ENCODE data around the gene IL9R.

Gene IL9R

GRCh38 chrX:155957843-155958242 lies 39.7 kb upstream of the IL9R start:
- no peaks in the 10 kb centered on the region for H3K36me3 ChIP-seq (ENCODE audit: control insufficient read depth in 2 of 2, insufficient read depth in 1 of 2, low read length in 2 of 2)
- H3K4me3 ChIP-seq (ENCODE audit: low read depth, low read length): no peak overlapping the region
- no peaks in the 10 kb centered on the region for H3K9me3 ChIP-seq (ENCODE audit: control insufficient read depth, insufficient read depth, low read depth, low read length)
- H3K4me1 ChIP-seq (ENCODE audit: control insufficient read depth, insufficient read depth, low read length): no peaks in the 10 kb centered on the region
- ChIA-PET POLR2A (no interaction called here), CTCF (no interaction called here)
- 0 out of 2 replicates have a peak, but pooled peaks have one; percentile 62 for TF ChIP-seq ZNF133 (tag by site-specific recombination; IDR thresholded peaks at IDR 0.05)
- no peak for TF ChIP-seq ZNF433 (tag by site-specific recombination; IDR thresholded peaks at IDR 0.05; ENCODE audit: low read depth)
- no peak overlapping the region for H3K27ac ChIP-seq (ENCODE audit: extremely low read depth, low read depth, low read length)

DNA sequence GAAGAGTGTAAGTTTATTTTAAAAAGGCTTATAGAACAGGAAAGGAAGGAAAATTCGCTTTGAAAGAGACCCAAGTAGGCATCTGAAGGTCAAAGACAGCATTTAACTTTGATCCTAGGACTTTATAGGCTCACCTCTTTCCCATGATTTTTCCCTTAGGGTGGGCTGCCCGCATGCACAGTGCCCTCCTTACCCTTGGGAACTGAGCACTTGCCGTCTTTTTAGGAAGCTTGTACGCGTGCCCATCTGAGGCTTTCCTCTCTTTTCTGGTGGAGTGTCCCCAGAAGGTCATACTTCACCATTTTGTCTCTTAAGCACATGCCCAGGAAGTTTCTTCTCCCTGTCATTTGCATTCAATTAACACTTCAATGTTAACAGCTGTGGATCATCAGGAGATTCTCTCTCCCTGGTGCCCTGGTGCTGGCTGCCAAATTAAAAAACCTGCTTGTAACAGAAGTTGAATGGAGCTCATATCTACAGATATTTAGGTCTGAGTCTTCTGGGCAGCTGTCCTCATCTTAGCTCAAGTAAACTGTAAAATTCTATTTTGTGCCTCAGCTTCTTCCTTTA lies 38.4 kb upstream of the IL9R start:
- CTCF ChIA-PET: no interaction called here
- POLR2A ChIA-PET: no interaction called here
- Histone ChIP-seq H3K36me3 (ENCODE audit: control insufficient read depth in 2 of 2, insufficient read depth in 1 of 2, low read length in 2 of 2) (no peaks in the 10 kb centered on the region), H3K27ac (ENCODE audit: extremely low read depth, low read depth, low read length) (no peak overlapping the region), H3K9me3 (ENCODE audit: control insufficient read depth, insufficient read depth, low read depth, low read length) (no peaks in the 10 kb centered on the region), H3K4me1 (ENCODE audit: control insufficient read depth, insufficient read depth, low read length) (no peaks in the 10 kb centered on the region), H3K4me3 (ENCODE audit: low read depth, low read length) (no peak overlapping the region)
- TF ChIP-seq, protein P1, sequence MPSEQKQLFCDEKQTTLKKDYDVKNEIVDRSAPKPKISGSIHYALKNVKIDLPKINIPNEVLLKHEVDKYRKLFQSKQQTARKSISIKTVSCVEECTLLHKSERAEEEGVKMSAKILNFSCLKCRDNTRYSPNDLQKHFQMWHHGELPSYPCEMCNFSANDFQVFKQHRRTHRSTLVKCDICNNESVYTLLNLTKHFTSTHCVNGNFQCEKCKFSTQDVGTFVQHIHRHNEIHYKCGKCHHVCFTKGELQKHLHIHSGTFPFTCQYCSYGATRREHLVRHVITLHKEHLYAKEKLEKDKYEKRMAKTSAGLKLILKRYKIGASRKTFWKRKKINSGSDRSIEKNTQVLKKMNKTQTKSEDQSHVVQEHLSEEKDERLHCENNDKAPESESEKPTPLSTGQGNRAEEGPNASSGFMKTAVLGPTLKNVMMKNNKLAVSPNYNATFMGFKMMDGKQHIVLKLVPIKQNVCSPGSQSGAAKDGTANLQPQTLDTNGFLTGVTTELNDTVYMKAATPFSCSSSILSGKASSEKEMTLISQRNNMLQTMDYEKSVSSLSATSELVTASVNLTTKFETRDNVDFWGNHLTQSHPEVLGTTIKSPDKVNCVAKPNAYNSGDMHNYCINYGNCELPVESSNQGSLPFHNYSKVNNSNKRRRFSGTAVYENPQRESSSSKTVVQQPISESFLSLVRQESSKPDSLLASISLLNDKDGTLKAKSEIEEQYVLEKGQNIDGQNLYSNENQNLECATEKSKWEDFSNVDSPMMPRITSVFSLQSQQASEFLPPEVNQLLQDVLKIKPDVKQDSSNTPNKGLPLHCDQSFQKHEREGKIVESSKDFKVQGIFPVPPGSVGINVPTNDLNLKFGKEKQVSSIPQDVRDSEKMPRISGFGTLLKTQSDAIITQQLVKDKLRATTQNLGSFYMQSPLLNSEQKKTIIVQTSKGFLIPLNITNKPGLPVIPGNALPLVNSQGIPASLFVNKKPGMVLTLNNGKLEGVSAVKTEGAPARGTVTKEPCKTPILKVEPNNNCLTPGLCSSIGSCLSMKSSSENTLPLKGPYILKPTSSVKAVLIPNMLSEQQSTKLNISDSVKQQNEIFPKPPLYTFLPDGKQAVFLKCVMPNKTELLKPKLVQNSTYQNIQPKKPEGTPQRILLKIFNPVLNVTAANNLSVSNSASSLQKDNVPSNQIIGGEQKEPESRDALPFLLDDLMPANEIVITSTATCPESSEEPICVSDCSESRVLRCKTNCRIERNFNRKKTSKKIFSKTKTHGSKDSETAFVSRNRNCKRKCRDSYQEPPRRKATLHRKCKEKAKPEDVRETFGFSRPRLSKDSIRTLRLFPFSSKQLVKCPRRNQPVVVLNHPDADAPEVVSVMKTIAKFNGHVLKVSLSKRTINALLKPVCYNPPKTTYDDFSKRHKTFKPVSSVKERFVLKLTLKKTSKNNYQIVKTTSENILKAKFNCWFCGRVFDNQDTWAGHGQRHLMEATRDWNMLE (tag by site-specific recombination; conservative IDR thresholded peaks at IDR 0.05; ENCODE audit: low read depth): no peak
- TF ChIP-seq MZF1 (tag by site-specific recombination; IDR thresholded peaks at IDR 0.05; ENCODE audit: borderline replicate concordance) (no peak), GLIS2 (tag by site-specific recombination; IDR thresholded peaks at IDR 0.05) (no peak), ZNF704 (tag by site-specific recombination; IDR thresholded peaks at IDR 0.05) (no peak), SCRT2 (tag by site-specific recombination; IDR thresholded peaks at IDR 0.05) (no peak), ZNF707 (tag by site-specific recombination; IDR thresholded peaks at IDR 0.05) (no peak), SALL2 (tag by site-specific recombination; IDR thresholded peaks at IDR 0.05; ENCODE audit: borderline replicate concordance) (no peak), ZNF843 (tag by site-specific recombination; IDR thresholded peaks at IDR 0.05) (no peak), ZNF155 (tag by site-specific recombination; IDR thresholded peaks at IDR 0.05) (no peak), HOXA7 (CRISPR knock-in tag; IDR thresholded peaks at IDR 0.05; ENCODE audit: borderline replicate concordance) (no peak), ZNF184 (tag by site-specific recombination; IDR thresholded peaks at IDR 0.05) (no peak), ZNF324 (tag by site-specific recombination; IDR thresholded peaks at IDR 0.05) (no peak), ZNF214 (tag by site-specific recombination; IDR thresholded peaks at IDR 0.05; ENCODE audit: borderline replicate concordance) (no peak)
- TF ChIP-seq, protein P2, sequence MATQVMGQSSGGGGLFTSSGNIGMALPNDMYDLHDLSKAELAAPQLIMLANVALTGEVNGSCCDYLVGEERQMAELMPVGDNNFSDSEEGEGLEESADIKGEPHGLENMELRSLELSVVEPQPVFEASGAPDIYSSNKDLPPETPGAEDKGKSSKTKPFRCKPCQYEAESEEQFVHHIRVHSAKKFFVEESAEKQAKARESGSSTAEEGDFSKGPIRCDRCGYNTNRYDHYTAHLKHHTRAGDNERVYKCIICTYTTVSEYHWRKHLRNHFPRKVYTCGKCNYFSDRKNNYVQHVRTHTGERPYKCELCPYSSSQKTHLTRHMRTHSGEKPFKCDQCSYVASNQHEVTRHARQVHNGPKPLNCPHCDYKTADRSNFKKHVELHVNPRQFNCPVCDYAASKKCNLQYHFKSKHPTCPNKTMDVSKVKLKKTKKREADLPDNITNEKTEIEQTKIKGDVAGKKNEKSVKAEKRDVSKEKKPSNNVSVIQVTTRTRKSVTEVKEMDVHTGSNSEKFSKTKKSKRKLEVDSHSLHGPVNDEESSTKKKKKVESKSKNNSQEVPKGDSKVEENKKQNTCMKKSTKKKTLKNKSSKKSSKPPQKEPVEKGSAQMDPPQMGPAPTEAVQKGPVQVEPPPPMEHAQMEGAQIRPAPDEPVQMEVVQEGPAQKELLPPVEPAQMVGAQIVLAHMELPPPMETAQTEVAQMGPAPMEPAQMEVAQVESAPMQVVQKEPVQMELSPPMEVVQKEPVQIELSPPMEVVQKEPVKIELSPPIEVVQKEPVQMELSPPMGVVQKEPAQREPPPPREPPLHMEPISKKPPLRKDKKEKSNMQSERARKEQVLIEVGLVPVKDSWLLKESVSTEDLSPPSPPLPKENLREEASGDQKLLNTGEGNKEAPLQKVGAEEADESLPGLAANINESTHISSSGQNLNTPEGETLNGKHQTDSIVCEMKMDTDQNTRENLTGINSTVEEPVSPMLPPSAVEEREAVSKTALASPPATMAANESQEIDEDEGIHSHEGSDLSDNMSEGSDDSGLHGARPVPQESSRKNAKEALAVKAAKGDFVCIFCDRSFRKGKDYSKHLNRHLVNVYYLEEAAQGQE (tag by site-specific recombination; IDR thresholded peaks at IDR 0.05): no peak
- TF ChIP-seq, protein P3, sequence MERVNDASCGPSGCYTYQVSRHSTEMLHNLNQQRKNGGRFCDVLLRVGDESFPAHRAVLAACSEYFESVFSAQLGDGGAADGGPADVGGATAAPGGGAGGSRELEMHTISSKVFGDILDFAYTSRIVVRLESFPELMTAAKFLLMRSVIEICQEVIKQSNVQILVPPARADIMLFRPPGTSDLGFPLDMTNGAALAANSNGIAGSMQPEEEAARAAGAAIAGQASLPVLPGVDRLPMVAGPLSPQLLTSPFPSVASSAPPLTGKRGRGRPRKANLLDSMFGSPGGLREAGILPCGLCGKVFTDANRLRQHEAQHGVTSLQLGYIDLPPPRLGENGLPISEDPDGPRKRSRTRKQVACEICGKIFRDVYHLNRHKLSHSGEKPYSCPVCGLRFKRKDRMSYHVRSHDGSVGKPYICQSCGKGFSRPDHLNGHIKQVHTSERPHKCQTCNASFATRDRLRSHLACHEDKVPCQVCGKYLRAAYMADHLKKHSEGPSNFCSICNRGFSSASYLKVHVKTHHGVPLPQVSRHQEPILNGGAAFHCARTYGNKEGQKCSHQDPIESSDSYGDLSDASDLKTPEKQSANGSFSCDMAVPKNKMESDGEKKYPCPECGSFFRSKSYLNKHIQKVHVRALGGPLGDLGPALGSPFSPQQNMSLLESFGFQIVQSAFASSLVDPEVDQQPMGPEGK (tag by site-specific recombination; IDR thresholded peaks at IDR 0.05): no peak
